OCI-LY7 (cell line): Measurements from ENCODE around the gene POU3F2.

Experiments used
- CTCF ChIP-seq: fragments of 200-600 bp; sonication (generic); conservative IDR thresholded peaks from 2 replicates; pipeline ENCODE4 v1.5.1; 2014; ENCODE audit warnings: mild to moderate bottlenecking, antibody characterized with exemption, low read length, moderate library complexity, mixed read lengths
- EZH2phosphoT487 ChIP-seq: fragments of 200-600 bp; sonication (generic); IDR thresholded peaks from 2 replicates; pipeline ENCODE4 v1.6.1; 2018; ENCODE audit warnings: low read depth, borderline replicate concordance, mild to moderate bottlenecking, mixed run types, antibody characterized with exemption, low read length, moderate library complexity, mixed read lengths

- no peak for TF ChIP-seq EZH2phosphoT487
- TF ChIP-seq CTCF = no peak
Observed at GRCh38 chr6:98847416-98847778, 13.0 kb downstream of the POU3F2 start.
